CD4-positive, alpha-beta memory T cell (primary cell): Measurements from ENCODE around the gene ALPG. TPM values are rescaled to one million over a fixed set of nuclear protein-coding genes. Genes with fewer than 3 reads are reported as not detected.
"Not testable (repeated sequence)": the region's sequence is repeated elsewhere in the genome, so short reads cannot be mapped to it uniquely, and the experiment has no call there.

Source experiments
- CTCF ChIA-PET: fragments of 350-600 bp; sonication (Branson Sonifier 250); formaldehyde crosslinking; loops from one replicate; lab custom pipeline; 2021; ENCODE audit warnings: inconsistent platforms; ENCODE audit not compliant: partially characterized antibody; lab: Charles Lee
- POLR2A ChIA-PET: fragments of 350-600 bp; sonication (Branson Sonifier 250); formaldehyde crosslinking; loops from one replicate; lab custom pipeline; 2021; ENCODE audit not compliant: partially characterized antibody; lab: Charles Lee
- DNase-seq, 5 donors: peaks; one replicate each; pipeline versions ENCODE4 v3.0.0 to v3.0.0-alpha.2; 2020 to 2022; ENCODE audit warnings: mixed read lengths in 1 of 5
- H3K27ac ChIP-seq: one replicate; pipeline ENCODE4 v1.7.0; 2013; ENCODE audit warnings: low read depth, low read length
- H3K27me3 ChIP-seq: 2 replicates; pipeline ENCODE4 v1.7.0; 2013; ENCODE audit warnings: mild to moderate bottlenecking, low read length, moderate library complexity; ENCODE audit not compliant: insufficient read depth
- H3K36me3 ChIP-seq: 2 replicates; pipeline ENCODE4 v1.7.0; 2013; ENCODE audit warnings: mild to moderate bottlenecking, low read length, moderate library complexity; ENCODE audit not compliant: insufficient read depth
- H3K4me1 ChIP-seq: 2 replicates; pipeline ENCODE4 v1.7.0; 2013; ENCODE audit warnings: mild to moderate bottlenecking, low read length, moderate library complexity; ENCODE audit not compliant: insufficient read depth
- H3K4me3 ChIP-seq, 2 donors: one replicate each; pipeline ENCODE4 v1.7.0; 2013; ENCODE audit warnings: low read length in 2 of 2, mild to moderate bottlenecking in 1 of 2
- H3K9me3 ChIP-seq, 2 donors: one replicate each; pipeline ENCODE4 v1.7.0; 2013; ENCODE audit warnings: low read length in 2 of 2, control low read depth in 1 of 2; ENCODE audit not compliant: control insufficient read depth in 1 of 2
- H3K27ac Mint-ChIP-seq, 7 donors: one replicate each; pipeline ENCODE4 v1.8.0; 2020 to 2021; ENCODE audit warnings: mixed read lengths in 7 of 7, mild to moderate bottlenecking in 6 of 7, inconsistent platforms in 3 of 7, moderate library complexity in 3 of 7
- H3K27me3 Mint-ChIP-seq, 2 donors: one replicate each; pipeline ENCODE4 v1.8.0; 2020 to 2021; ENCODE audit warnings: mixed read lengths in 2 of 2
- H3K36me3 Mint-ChIP-seq, 2 donors: one replicate each; pipeline ENCODE4 v1.8.0; 2020 to 2021; ENCODE audit warnings: mixed read lengths in 2 of 2, inconsistent platforms in 1 of 2, mild to moderate bottlenecking in 1 of 2
- H3K4me1 Mint-ChIP-seq, 4 donors: one replicate each; pipeline ENCODE4 v1.8.0; 2020 to 2021; ENCODE audit warnings: mixed read lengths in 4 of 4, mild to moderate bottlenecking in 1 of 4
- H3K4me3 Mint-ChIP-seq, 8 donors: one replicate each; pipeline ENCODE4 v1.8.0; 2020 to 2021; ENCODE audit warnings: mixed read lengths in 8 of 8, mild to moderate bottlenecking in 7 of 8, moderate library complexity in 6 of 8, inconsistent platforms in 3 of 8
- H3K9me3 Mint-ChIP-seq, 8 donors: one replicate each; pipeline ENCODE4 v1.8.0; 2020 to 2021; ENCODE audit warnings: mixed read lengths in 8 of 8, mild to moderate bottlenecking in 5 of 8, inconsistent platforms in 3 of 8, moderate library complexity in 1 of 8
- intact Hi-C: fragments of 100-400 bp; cut with micrococcal nuclease; formaldehyde crosslinking; loops from one replicate; pipeline ENCODE4 v1.15.1; 2023
- polyA plus RNA-seq, 2 donors: library from polyadenylated mRNA; unstranded; fragments of 300-500 nt; fragmentation: Illumina TruSeq; gene quantifications; one replicate each; pipeline ENCODE4 v1.2.3, GENCODE V29; 2021
- total RNA-seq, 2 experiments: library from RNA; stranded (reverse); gene quantifications; one replicate each; pipeline ENCODE4 v1.2.3, GENCODE V29; 2021

ALPG gene
- total and polyA plus RNA-seq, 4 experiments from 2014 or later, result not detected

- Histone ChIP-seq H3K9me3 (no peaks in the 10 kb centered on the region), H3K36me3 (no peaks in the 10 kb centered on the region), H3K4me1 (no peaks in the 10 kb centered on the region), H3K27ac (no peak overlapping the region), H3K27me3 (no peaks in the 10 kb centered on the region), H3K4me3 (no peak overlapping the region)
- Mint-ChIP-seq H3K36me3 (no peaks in the 10 kb centered on the region), H3K9me3 (no peaks in the 10 kb centered on the region), H3K27ac (no peak overlapping the region), H3K4me1 (no peaks in the 10 kb centered on the region), H3K4me3 (no peak overlapping the region), H3K27me3 (peaks cover 27 to 28% of the 10 kb centered on the region in 2 donors)
- ChIA-PET POLR2A (no interaction called here), CTCF (no interaction called here)
- intact Hi-C loops, result no loop called here
- no peak for DNase-seq
Measured at GRCh38 chr2:232393556-232393955, 13.1 kb upstream of the ALPG start.

GRCh38 chr2:232394431-232394830 lies 12.2 kb upstream of the ALPG start:
- H3K27ac Mint-ChIP-seq, H3K36me3 Mint-ChIP-seq, POLR2A ChIA-PET, H3K4me3 Mint-ChIP-seq, H3K36me3 ChIP-seq, CTCF ChIA-PET, H3K4me3 ChIP-seq, H3K4me1 Mint-ChIP-seq, H3K27ac ChIP-seq, H3K27me3 ChIP-seq, H3K9me3 ChIP-seq, DNase-seq, H3K4me1 ChIP-seq, H3K9me3 Mint-ChIP-seq, intact Hi-C loops: not testable (repeated sequence)
- H3K27me3 Mint-ChIP-seq, result peaks cover 21 to 28% of the 10 kb centered on the region in 2 donors

GRCh38 chr2:232395586-232395985 lies 11.1 kb upstream of the ALPG start:
- Mint-ChIP-seq H3K4me1 (peaks cover 0 to 1% (median 0%) of the 10 kb centered on the region in 4 donors), H3K27me3 (peaks cover 15 to 26% of the 10 kb centered on the region in 2 donors), H3K36me3 (no peaks in the 10 kb centered on the region), H3K4me3 (no peak overlapping the region), H3K27ac (no peak overlapping the region), H3K9me3 (no peaks in the 10 kb centered on the region)
- H3K36me3 ChIP-seq, result no peaks in the 10 kb centered on the region
- no peak overlapping the region for H3K27ac ChIP-seq
- intact Hi-C loops, result no loop called here
- ChIA-PET CTCF (no interaction called here), POLR2A (no interaction called here)
- no peaks in the 10 kb centered on the region for H3K27me3 ChIP-seq
- no peaks in the 10 kb centered on the region for H3K4me1 ChIP-seq
- H3K4me3 ChIP-seq, result no peak overlapping the region
- no peaks in the 10 kb centered on the region for H3K9me3 ChIP-seq
- DNase-seq, result no peak

GRCh38 chr2:232396683-232397082 lies 10.0 kb upstream of the ALPG start:
- intact Hi-C loops, result no loop called here
- CTCF ChIA-PET, result no interaction called here
- POLR2A ChIA-PET, result no interaction called here
- Histone ChIP-seq H3K27me3 (no peaks in the 10 kb centered on the region), H3K4me3 (no peak overlapping the region), H3K27ac (no peak overlapping the region), H3K4me1 (no peaks in the 10 kb centered on the region), H3K9me3 (no peaks in the 10 kb centered on the region), H3K36me3 (no peaks in the 10 kb centered on the region)
- no peak for DNase-seq
- Mint-ChIP-seq H3K4me3 (no peak overlapping the region), H3K27me3 (peaks cover 12 to 24% of the 10 kb centered on the region in 2 donors), H3K4me1 (peaks cover 0 to 1% (median 0%) of the 10 kb centered on the region in 4 donors), H3K36me3 (no peaks in the 10 kb centered on the region), H3K27ac (no peak overlapping the region), H3K9me3 (no peaks in the 10 kb centered on the region)

- H3K9me3 Mint-ChIP-seq, result no peaks in the 10 kb centered on the region
- no peaks in the 10 kb centered on the region for H3K4me1 ChIP-seq
- DNase-seq, result no peak
- CTCF ChIA-PET, result no interaction called here
- POLR2A ChIA-PET, result no interaction called here
- H3K27ac Mint-ChIP-seq, result no peak overlapping the region
- H3K36me3 ChIP-seq, result no peaks in the 10 kb centered on the region
- no peak overlapping the region for H3K4me3 Mint-ChIP-seq
- no peaks in the 10 kb centered on the region for H3K9me3 ChIP-seq
- H3K4me1 Mint-ChIP-seq, result peaks cover 0 to 1% (median 0%) of the 10 kb centered on the region in 4 donors
- intact Hi-C loops, result no loop called here
- peaks cover 12 to 20% of the 10 kb centered on the region in 2 donors for H3K27me3 Mint-ChIP-seq
- no peaks in the 10 kb centered on the region for H3K36me3 Mint-ChIP-seq
- no peak overlapping the region for H3K27ac ChIP-seq
- H3K4me3 ChIP-seq, result no peak overlapping the region
- H3K27me3 ChIP-seq, result no peaks in the 10 kb centered on the region
Measured at GRCh38 chr2:232398293-232399034, 8.2 kb upstream of the ALPG start.

- Histone ChIP-seq H3K4me3 (no peak overlapping the region), H3K36me3 (no peaks in the 10 kb centered on the region), H3K27ac (no peak overlapping the region), H3K9me3 (no peaks in the 10 kb centered on the region), H3K4me1 (no peaks in the 10 kb centered on the region), H3K27me3 (no peaks in the 10 kb centered on the region)
- CTCF ChIA-PET, result no interaction called here
- Mint-ChIP-seq H3K4me1 (peaks cover 0 to 1% (median 0%) of the 10 kb centered on the region in 4 donors), H3K27ac (no peak overlapping the region), H3K9me3 (no peaks in the 10 kb centered on the region), H3K27me3 (peaks cover 9 to 18% of the 10 kb centered on the region in 2 donors), H3K4me3 (no peak overlapping the region), H3K36me3 (no peaks in the 10 kb centered on the region)
- POLR2A ChIA-PET, result no interaction called here
- DNase-seq, result no peak
- intact Hi-C loops, result no loop called here
Measured at GRCh38 chr2:232400256-232401015, 6.2 kb upstream of the ALPG start.

GRCh38 chr2:232402518-232402917 lies 4.1 kb upstream of the ALPG start:
- no peak for DNase-seq
- Mint-ChIP-seq H3K27ac (no peak overlapping the region), H3K9me3 (no peaks in the 10 kb centered on the region), H3K4me1 (peaks cover 0 to 1% (median 0%) of the 10 kb centered on the region in 4 donors), H3K36me3 (no peaks in the 10 kb centered on the region), H3K4me3 (no peak overlapping the region), H3K27me3 (peaks cover 5 to 11% of the 10 kb centered on the region in 2 donors)
- intact Hi-C loops, result no loop called here
- POLR2A ChIA-PET, result no interaction called here
- Histone ChIP-seq H3K9me3 (no peaks in the 10 kb centered on the region), H3K4me3 (no peak overlapping the region), H3K36me3 (no peaks in the 10 kb centered on the region), H3K27me3 (no peaks in the 10 kb centered on the region), H3K4me1 (no peaks in the 10 kb centered on the region), H3K27ac (no peak overlapping the region)
- CTCF ChIA-PET, result no interaction called here
